Measurements from ENCODE around the gene TULP4. TPM values are rescaled to one million over a fixed set of nuclear protein-coding genes. Genes with fewer than 3 reads are reported as not detected.

The TULP4 gene
- total RNA-seq, 1 donor from 2014 or later, result 63.0 TPM

- no peaks in the 10 kb centered on the region for H3K9me3 Mint-ChIP-seq
- no peak overlapping the region for H3K4me3 Mint-ChIP-seq
- H3K27ac Mint-ChIP-seq, result no peak overlapping the region
- no peaks in the 10 kb centered on the region for H3K36me3 Mint-ChIP-seq (ENCODE audit: low read depth)
- no peak for TF ChIP-seq CTCF (IDR thresholded peaks at IDR 0.05)
- ChIA-PET CTCF (no interaction called here), POLR2A (no interaction called here)
- DNase-seq, result no peak
- no peaks in the 10 kb centered on the region for H3K27me3 Mint-ChIP-seq
- intact Hi-C loops (cut with micrococcal nuclease), result no loop called here
- H3K4me1 Mint-ChIP-seq, result peaks cover 14% of the 10 kb centered on the region
- ATAC-seq (ENCODE audit: low read depth), result no peak
Measured at GRCh38 chr6:158353883-158354877, 41.9 kb downstream of the TULP4 start.

GRCh38 chr6:158356586-158357546 lies 44.6 kb downstream of the TULP4 start:
- H3K36me3 Mint-ChIP-seq (ENCODE audit: low read depth), result no peaks in the 10 kb centered on the region
- ChIA-PET CTCF (interaction anchor here (1.2 kb wide), 1 partner anchor 30 kb away, joined by 3 read pairs; no protein-coding TSS in a partner anchor), POLR2A (no interaction called here)
- H3K9me3 Mint-ChIP-seq, result no peaks in the 10 kb centered on the region
- intact Hi-C loops (cut with micrococcal nuclease), result no loop called here
- no peak overlapping the region for H3K4me3 Mint-ChIP-seq
- no peak for TF ChIP-seq CTCF (IDR thresholded peaks at IDR 0.05)
- no peak for ATAC-seq (ENCODE audit: low read depth)
- no peaks in the 10 kb centered on the region for H3K27me3 Mint-ChIP-seq
- no peak for DNase-seq
- peaks cover 23% of the 10 kb centered on the region for H3K4me1 Mint-ChIP-seq
- H3K27ac Mint-ChIP-seq, result no peak overlapping the region

- Mint-ChIP-seq H3K4me3 (no peak overlapping the region), H3K27ac (no peak overlapping the region), H3K36me3 (ENCODE audit: low read depth) (no peaks in the 10 kb centered on the region), H3K4me1 (peaks cover 23% of the 10 kb centered on the region), H3K9me3 (no peaks in the 10 kb centered on the region), H3K27me3 (no peaks in the 10 kb centered on the region)
- ChIA-PET CTCF (interaction anchor here (0.6 to 1.2 kb wide), 2 partner anchors 29 to 1033 kb away, joined by 3 read pairs; no protein-coding TSS in a partner anchor), POLR2A (no interaction called here)
- no peak for DNase-seq
- TF ChIP-seq CTCF (IDR thresholded peaks at IDR 0.05), result no peak
- ATAC-seq (ENCODE audit: low read depth), result no peak
- intact Hi-C loops (cut with micrococcal nuclease), result no loop called here
Measured at GRCh38 chr6:158357570-158358216, 45.4 kb downstream of the TULP4 start.

- POLR2A ChIA-PET, result no interaction called here
- intact Hi-C loops (cut with micrococcal nuclease), result no loop called here
- Mint-ChIP-seq H3K4me1 (peaks cover 23% of the 10 kb centered on the region), H3K27ac (no peak overlapping the region), H3K4me3 (no peak overlapping the region), H3K27me3 (no peaks in the 10 kb centered on the region), H3K36me3 (ENCODE audit: low read depth) (no peaks in the 10 kb centered on the region), H3K9me3 (no peaks in the 10 kb centered on the region)
- CTCF ChIA-PET, result interaction anchor here (0.6 kb wide), 1 partner anchor 1034 kb away, joined by 3 read pairs; no protein-coding TSS in a partner anchor
- ATAC-seq (ENCODE audit: low read depth), result no peak
- DNase-seq, result no peak
- TF ChIP-seq CTCF (IDR thresholded peaks at IDR 0.05), result no peak
Measured at GRCh38 chr6:158358450-158359077, 46.3 kb downstream of the TULP4 start.

All from activated B cell treated with CpG ODN at 0.5 μM for 24 hours (primary cell).